ENCODE data around the gene HS2ST1.
A peak's percentile ranks its signal among the peaks of the same experiment; 100 is the strongest.

Gene HS2ST1

DNA sequence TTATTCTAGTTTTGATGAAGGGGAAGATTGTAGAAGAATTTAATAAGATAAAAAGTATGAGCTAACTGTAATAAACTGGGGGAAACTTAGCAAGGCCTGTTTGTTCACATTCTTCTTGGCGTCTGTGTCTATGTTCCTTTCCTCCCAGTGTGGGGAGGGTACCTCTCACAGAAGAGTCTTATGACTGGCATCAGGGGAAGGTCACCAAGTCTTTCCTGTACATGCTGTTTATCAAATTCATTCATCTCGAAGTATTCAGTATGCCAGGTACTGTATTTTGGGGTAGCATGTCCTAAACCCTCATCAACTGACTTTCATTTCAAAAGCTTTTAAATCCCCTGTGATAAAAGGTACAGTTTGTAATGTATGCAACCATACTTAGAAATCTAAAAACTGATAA is 78.4 kb downstream of the HS2ST1 start:
- Histone ChIP-seq H3K9me3 (ENCODE audit: control extremely low read depth in 1 of 5, control insufficient read depth in 4 of 5, insufficient read depth in 2 of 5, low read depth in 1 of 5, low read length in 4 of 5) (no peaks in the 10 kb centered on the region), H3K27ac (ENCODE audit: insufficient read depth in 1 of 2, low read depth in 1 of 2, low read length in 2 of 2, poor library complexity in 1 of 2, severe bottlenecking in 2 of 2) (peak overlapping the region in 1 of 2 experiments; percentile 54), H3K4me3 (ENCODE audit: control insufficient read depth in 1 of 7, extremely low read depth in 1 of 7, insufficient read depth in 4 of 7, low read depth in 2 of 7, low read length in 6 of 7) (no peak overlapping the region), H3K27me3 (replicated peaks in 2 of 5; ENCODE audit: control insufficient read depth in 4 of 5, insufficient read depth in 5 of 5, low read length in 4 of 5) (no peaks in the 10 kb centered on the region), H3K36me3 (ENCODE audit: control insufficient read depth in 4 of 4, insufficient read depth in 4 of 4, low read length in 3 of 4) (no peaks in the 10 kb centered on the region), H3K4me1 (ENCODE audit: control extremely low read depth in 1 of 4, control insufficient read depth in 4 of 4, insufficient read depth in 4 of 4, low read length in 3 of 4) (peaks cover 0 to 6% (median 5%) of the 10 kb centered on the region in 4 experiments)
- CTCF ChIA-PET = interaction anchor here (0.6 kb wide), 1 partner anchor 11 kb away, joined by 3 read pairs; no protein-coding TSS in a partner anchor
- 71% methylated on average over 1 of the region's 2 CpGs for WGBS (ENCODE audit: insufficient coverage)
- DNase-seq = no peak
- POLR2A ChIA-PET = no interaction called here

DNA sequence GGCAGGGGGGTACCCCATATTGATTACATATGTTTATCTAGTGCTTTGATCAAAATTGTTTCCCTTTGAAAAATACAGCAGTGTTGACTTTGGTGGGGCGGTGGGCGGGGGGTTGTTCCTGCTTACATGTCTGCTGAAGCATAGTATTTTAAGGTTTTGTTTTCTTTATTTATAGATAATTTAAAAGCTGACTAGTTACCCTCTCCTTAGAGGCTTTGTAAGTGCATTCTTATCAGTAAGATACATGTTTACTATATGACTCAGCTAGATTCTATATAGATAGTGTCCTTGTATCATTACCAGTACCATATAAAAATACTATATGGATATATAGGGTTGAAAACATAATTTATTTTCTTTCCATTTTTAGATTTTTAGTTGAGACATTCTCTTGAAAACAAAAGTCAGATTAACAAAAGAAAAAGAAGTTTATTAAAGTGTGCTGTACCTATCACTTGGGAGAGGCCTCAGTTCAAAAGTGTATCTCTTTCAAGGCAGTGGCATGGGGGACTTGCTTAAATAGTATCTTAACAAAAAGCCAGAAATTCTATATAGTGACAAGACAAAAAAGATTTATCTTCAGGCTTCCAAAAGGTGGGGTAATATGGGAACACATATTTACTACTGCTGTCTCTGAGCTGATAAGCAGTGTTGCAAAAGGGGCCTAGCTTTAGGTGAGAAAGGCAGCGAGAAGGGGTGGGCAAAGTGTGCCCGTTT is 79.0 kb downstream of the HS2ST1 start:
- Histone ChIP-seq H3K36me3 (ENCODE audit: control insufficient read depth in 4 of 4, insufficient read depth in 4 of 4, low read length in 3 of 4) (no peaks in the 10 kb centered on the region), H3K27me3 (replicated peaks in 2 of 5; ENCODE audit: control insufficient read depth in 4 of 5, insufficient read depth in 5 of 5, low read length in 4 of 5) (no peaks in the 10 kb centered on the region), H3K4me1 (ENCODE audit: control extremely low read depth in 1 of 4, control insufficient read depth in 4 of 4, insufficient read depth in 4 of 4, low read length in 3 of 4) (peaks cover 0 to 6% (median 5%) of the 10 kb centered on the region in 4 experiments), H3K4me3 (ENCODE audit: control insufficient read depth in 1 of 7, extremely low read depth in 1 of 7, insufficient read depth in 4 of 7, low read depth in 2 of 7, low read length in 6 of 7) (no peak overlapping the region), H3K9me3 (ENCODE audit: control extremely low read depth in 1 of 5, control insufficient read depth in 4 of 5, insufficient read depth in 2 of 5, low read depth in 1 of 5, low read length in 4 of 5) (no peaks in the 10 kb centered on the region), H3K27ac (ENCODE audit: insufficient read depth in 1 of 2, low read depth in 1 of 2, low read length in 2 of 2, poor library complexity in 1 of 2, severe bottlenecking in 2 of 2) (peak overlapping the region in 1 of 2 experiments; percentile 54)
- ChIA-PET POLR2A (no interaction called here), CTCF (interaction anchor here (0.6 kb wide), 1 partner anchor 12 kb away, joined by 3 read pairs; no protein-coding TSS in a partner anchor)
- WGBS (ENCODE audit: insufficient coverage) = 100% methylated on average over 1 of the region's 4 CpGs
- DNase-seq = peak in 1 of 3 donors; percentile 15

DNA sequence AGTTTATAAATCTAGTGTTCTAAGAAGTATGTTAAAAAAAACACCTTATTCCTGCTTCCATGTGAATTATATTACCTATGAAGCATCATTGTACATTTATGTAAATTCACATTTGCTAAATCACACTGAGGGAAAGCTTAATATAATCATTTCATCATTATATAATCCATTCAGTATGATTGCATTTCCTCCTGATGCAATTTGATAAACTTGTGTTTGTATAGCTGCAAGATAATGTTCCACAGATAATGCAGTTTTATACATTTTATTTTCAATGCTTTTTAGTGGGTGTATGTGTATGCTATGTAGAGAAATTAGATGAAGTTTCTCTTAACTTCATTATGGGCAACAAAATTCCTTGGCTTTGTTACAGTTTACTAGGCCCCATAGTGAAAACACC is 79.6 kb downstream of the HS2ST1 start:
- Histone ChIP-seq H3K27me3 (replicated peaks in 2 of 5; ENCODE audit: control insufficient read depth in 4 of 5, insufficient read depth in 5 of 5, low read length in 4 of 5) (no peaks in the 10 kb centered on the region), H3K4me3 (ENCODE audit: control insufficient read depth in 1 of 7, extremely low read depth in 1 of 7, insufficient read depth in 4 of 7, low read depth in 2 of 7, low read length in 6 of 7) (no peak overlapping the region), H3K9me3 (ENCODE audit: control extremely low read depth in 1 of 5, control insufficient read depth in 4 of 5, insufficient read depth in 2 of 5, low read depth in 1 of 5, low read length in 4 of 5) (no peaks in the 10 kb centered on the region), H3K36me3 (ENCODE audit: control insufficient read depth in 4 of 4, insufficient read depth in 4 of 4, low read length in 3 of 4) (no peaks in the 10 kb centered on the region), H3K4me1 (ENCODE audit: control extremely low read depth in 1 of 4, control insufficient read depth in 4 of 4, insufficient read depth in 4 of 4, low read length in 3 of 4) (peaks cover 0 to 6% (median 5%) of the 10 kb centered on the region in 4 experiments), H3K27ac (ENCODE audit: insufficient read depth in 1 of 2, low read depth in 1 of 2, low read length in 2 of 2, poor library complexity in 1 of 2, severe bottlenecking in 2 of 2) (peak overlapping the region in 1 of 2 experiments; percentile 54)
- POLR2A ChIA-PET = no interaction called here
- CTCF ChIA-PET = no interaction called here
- DNase-seq = no peak

DNA sequence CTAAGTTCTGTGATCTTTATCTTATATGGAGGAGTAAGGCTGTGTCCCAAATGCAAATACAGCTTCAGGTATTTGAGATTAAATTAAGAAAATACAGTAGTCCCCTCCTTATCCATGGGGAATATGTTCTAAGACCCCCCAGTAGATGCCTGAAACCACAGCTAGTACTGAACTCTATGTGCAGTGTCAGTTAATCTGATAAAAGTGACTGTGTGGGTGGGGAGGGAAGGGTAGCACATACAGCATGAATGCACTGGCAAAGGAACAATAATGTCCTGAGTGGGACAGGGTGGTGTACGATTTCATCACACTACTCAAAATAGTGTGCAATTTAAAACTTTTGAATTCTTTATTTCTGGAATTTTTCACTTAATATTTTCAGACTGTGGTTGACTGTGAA is 83.1 kb downstream of the HS2ST1 start:
- Histone ChIP-seq H3K36me3 (ENCODE audit: control insufficient read depth in 4 of 4, insufficient read depth in 4 of 4, low read length in 3 of 4) (no peaks in the 10 kb centered on the region), H3K27me3 (replicated peaks in 2 of 5; ENCODE audit: control insufficient read depth in 4 of 5, insufficient read depth in 5 of 5, low read length in 4 of 5) (no peaks in the 10 kb centered on the region), H3K9me3 (ENCODE audit: control extremely low read depth in 1 of 5, control insufficient read depth in 4 of 5, insufficient read depth in 2 of 5, low read depth in 1 of 5, low read length in 4 of 5) (no peaks in the 10 kb centered on the region), H3K27ac (ENCODE audit: insufficient read depth in 1 of 2, low read depth in 1 of 2, low read length in 2 of 2, poor library complexity in 1 of 2, severe bottlenecking in 2 of 2) (no peak overlapping the region), H3K4me1 (ENCODE audit: control extremely low read depth in 1 of 4, control insufficient read depth in 4 of 4, insufficient read depth in 4 of 4, low read length in 3 of 4) (peaks cover 0 to 5% (median 4%) of the 10 kb centered on the region in 4 experiments), H3K4me3 (ENCODE audit: control insufficient read depth in 1 of 7, extremely low read depth in 1 of 7, insufficient read depth in 4 of 7, low read depth in 2 of 7, low read length in 6 of 7) (no peak overlapping the region)
- CTCF ChIA-PET = interaction anchor here (0.6 kb wide), 1 partner anchor 21 kb away, joined by 3 read pairs; no protein-coding TSS in a partner anchor
- no CpG with 5 or more reads among the region's 1 CpG for WGBS (ENCODE audit: insufficient coverage)
- POLR2A ChIA-PET = no interaction called here
- DNase-seq = peak in 1 of 3 donors; percentile 3

DNA sequence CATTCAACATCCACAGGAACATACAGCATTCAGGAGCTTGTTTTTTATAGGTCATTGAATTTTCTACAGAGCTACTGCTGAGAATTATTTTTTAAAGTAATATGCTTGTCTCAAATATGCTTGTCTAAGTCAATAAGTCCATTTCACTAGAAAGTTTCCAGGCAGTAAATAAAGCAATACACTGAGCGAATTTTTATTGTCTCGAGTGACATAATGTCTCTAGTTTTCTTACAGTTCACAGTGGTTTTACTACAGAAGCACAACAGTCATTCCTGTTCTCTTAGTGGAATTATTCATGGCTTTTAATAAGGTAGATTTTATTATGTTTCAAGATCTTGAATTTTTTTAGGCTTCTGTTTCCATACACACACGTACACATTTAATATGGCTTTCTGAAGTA is 83.8 kb downstream of the HS2ST1 start:
- POLR2A ChIA-PET = no interaction called here
- CTCF ChIA-PET = interaction anchor here (1.2 kb wide), 1 partner anchor 8 kb away, joined by 3 read pairs; no protein-coding TSS in a partner anchor
- WGBS (ENCODE audit: insufficient coverage) = 90% methylated on average over 2 of the region's 3 CpGs

DNA sequence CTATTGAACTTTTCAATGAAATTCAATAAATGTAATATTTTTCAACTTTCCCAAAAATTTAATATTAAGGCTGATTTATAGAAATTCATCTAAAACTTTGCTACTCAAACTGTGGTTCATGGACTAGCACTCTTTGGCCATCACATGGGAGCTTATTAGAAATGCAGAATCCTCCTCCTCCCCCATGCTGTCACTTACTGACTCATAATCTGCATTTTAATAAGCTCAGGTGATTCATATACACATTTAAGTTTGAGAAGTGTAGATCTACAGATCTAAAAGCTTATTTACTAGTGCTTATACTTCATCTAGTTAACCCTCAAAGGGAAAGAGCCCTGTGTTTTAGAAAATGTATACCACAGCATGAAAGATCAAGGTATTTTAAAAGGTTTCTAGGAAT is 84.3 kb downstream of the HS2ST1 start:
- CTCF ChIA-PET = interaction anchor here (1.2 kb wide), 1 partner anchor 9 kb away, joined by 3 read pairs; no protein-coding TSS in a partner anchor
- peaks cover 0 to 1% (median 0%) of the 10 kb centered on the region in 5 experiments for H3K9me3 ChIP-seq (ENCODE audit: control extremely low read depth in 1 of 5, control insufficient read depth in 4 of 5, insufficient read depth in 2 of 5, low read depth in 1 of 5, low read length in 4 of 5)
- no peak overlapping the region for H3K4me3 ChIP-seq (ENCODE audit: control insufficient read depth in 1 of 7, extremely low read depth in 1 of 7, insufficient read depth in 4 of 7, low read depth in 2 of 7, low read length in 6 of 7)
- no peaks in the 10 kb centered on the region for H3K4me1 ChIP-seq (ENCODE audit: control extremely low read depth in 1 of 4, control insufficient read depth in 4 of 4, insufficient read depth in 4 of 4, low read length in 3 of 4)
- no peak overlapping the region for H3K27ac ChIP-seq (ENCODE audit: insufficient read depth in 1 of 2, low read depth in 1 of 2, low read length in 2 of 2, poor library complexity in 1 of 2, severe bottlenecking in 2 of 2)
- H3K27me3 ChIP-seq (replicated peaks in 2 of 5; ENCODE audit: control insufficient read depth in 4 of 5, insufficient read depth in 5 of 5, low read length in 4 of 5) = no peaks in the 10 kb centered on the region
- DNase-seq = no peak
- POLR2A ChIA-PET = no interaction called here
- H3K36me3 ChIP-seq (ENCODE audit: control insufficient read depth in 4 of 4, insufficient read depth in 4 of 4, low read length in 3 of 4) = no peaks in the 10 kb centered on the region

More for the DNA sequence above, 83.8 kb downstream of the HS2ST1 start:
- H3K27me3 ChIP-seq (replicated peaks in 2 of 5; ENCODE audit: control insufficient read depth in 4 of 5, insufficient read depth in 5 of 5, low read length in 4 of 5) = no peaks in the 10 kb centered on the region
- DNase-seq = no peak
- peaks cover 0 to 1% (median 0%) of the 10 kb centered on the region in 5 experiments for H3K9me3 ChIP-seq (ENCODE audit: control extremely low read depth in 1 of 5, control insufficient read depth in 4 of 5, insufficient read depth in 2 of 5, low read depth in 1 of 5, low read length in 4 of 5)
- no peaks in the 10 kb centered on the region for H3K36me3 ChIP-seq (ENCODE audit: control insufficient read depth in 4 of 4, insufficient read depth in 4 of 4, low read length in 3 of 4)
- H3K4me3 ChIP-seq (ENCODE audit: control insufficient read depth in 1 of 7, extremely low read depth in 1 of 7, insufficient read depth in 4 of 7, low read depth in 2 of 7, low read length in 6 of 7) = no peak overlapping the region
- no peaks in the 10 kb centered on the region for H3K4me1 ChIP-seq (ENCODE audit: control extremely low read depth in 1 of 4, control insufficient read depth in 4 of 4, insufficient read depth in 4 of 4, low read length in 3 of 4)
- no peak overlapping the region for H3K27ac ChIP-seq (ENCODE audit: insufficient read depth in 1 of 2, low read depth in 1 of 2, low read length in 2 of 2, poor library complexity in 1 of 2, severe bottlenecking in 2 of 2)

DNA sequence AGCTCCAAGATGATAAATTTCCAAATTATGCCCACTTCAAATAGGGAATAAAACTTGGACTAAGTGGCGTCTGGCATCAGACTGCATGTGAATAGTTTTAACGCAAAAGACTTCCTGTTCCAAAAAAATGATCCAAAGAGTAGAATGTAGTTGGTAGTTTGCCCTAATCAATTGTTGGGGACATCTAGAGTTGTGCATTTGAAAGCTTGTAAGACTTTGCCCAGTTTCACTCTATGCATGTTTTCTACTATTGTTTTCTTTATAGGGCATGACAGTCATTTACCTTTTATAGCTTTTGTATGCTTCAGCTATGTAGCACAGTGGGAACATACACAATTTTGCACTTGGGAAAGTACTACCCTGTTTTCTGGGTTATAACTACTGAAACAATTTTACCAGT is 86.0 kb downstream of the HS2ST1 start:
- 61% methylated on average over 2 of the region's 2 CpGs for WGBS (ENCODE audit: insufficient coverage)
- Histone ChIP-seq H3K27ac (ENCODE audit: insufficient read depth in 1 of 2, low read depth in 1 of 2, low read length in 2 of 2, poor library complexity in 1 of 2, severe bottlenecking in 2 of 2) (no peak overlapping the region), H3K27me3 (replicated peaks in 2 of 5; ENCODE audit: control insufficient read depth in 4 of 5, insufficient read depth in 5 of 5, low read length in 4 of 5) (no peaks in the 10 kb centered on the region), H3K4me1 (ENCODE audit: control extremely low read depth in 1 of 4, control insufficient read depth in 4 of 4, insufficient read depth in 4 of 4, low read length in 3 of 4) (no peaks in the 10 kb centered on the region), H3K36me3 (ENCODE audit: control insufficient read depth in 4 of 4, insufficient read depth in 4 of 4, low read length in 3 of 4) (no peaks in the 10 kb centered on the region), H3K9me3 (ENCODE audit: control extremely low read depth in 1 of 5, control insufficient read depth in 4 of 5, insufficient read depth in 2 of 5, low read depth in 1 of 5, low read length in 4 of 5) (peaks cover 0 to 1% (median 0%) of the 10 kb centered on the region in 5 experiments), H3K4me3 (ENCODE audit: control insufficient read depth in 1 of 7, extremely low read depth in 1 of 7, insufficient read depth in 4 of 7, low read depth in 2 of 7, low read length in 6 of 7) (no peak overlapping the region)
- CTCF ChIA-PET = interaction anchor here (1.0 kb wide), 1 partner anchor 9 kb away, joined by 3 read pairs; no protein-coding TSS in a partner anchor
- no peak for DNase-seq
- POLR2A ChIA-PET = no interaction called here
